ENCODE measurements around the gene NKX6-1.

NKX6-1 gene

GRCh38 chr4:84481077-84481859, 17.8 kb downstream of the NKX6-1 start:
- Histone ChIP-seq H3F3A (ENCODE audit: control insufficient read depth, insufficient read depth) (no peaks in the 10 kb centered on the region), H3K4me3 (ENCODE audit: low read length) (no peak overlapping the region), H3K27me3 (ENCODE audit: control insufficient read depth, low read length) (no peaks in the 10 kb centered on the region), H4K20me1 (ENCODE audit: control insufficient read depth, insufficient read depth, low read depth, low read length) (no peaks in the 10 kb centered on the region), H3K27ac (ENCODE audit: low read depth, low read length) (no peak overlapping the region), H3K9me2 (replicated peaks; ENCODE audit: control insufficient read depth, low read length) (no peaks in the 10 kb centered on the region), H3K4me1 (ENCODE audit: control insufficient read depth, low read length) (no peaks in the 10 kb centered on the region), H3K36me3 (ENCODE audit: control insufficient read depth, low read length) (no peaks in the 10 kb centered on the region), H3K9me3 (ENCODE audit: control insufficient read depth, insufficient read depth, low read length) (peaks cover 8% of the 10 kb centered on the region; the same call in 1 of the 2 replicates), H3K4me2 (ENCODE audit: low read length) (no peak overlapping the region), H3K79me2 (ENCODE audit: control insufficient read depth, low read length) (no peaks in the 10 kb centered on the region)
- TF ChIP-seq CTCF (IDR thresholded peaks at IDR 0.05; ENCODE audit: low read depth, low read length, poor library complexity, severe bottlenecking), result no peak
- TF ChIP-seq EZH2phosphoT487 (IDR thresholded peaks at IDR 0.05; ENCODE audit: borderline replicate concordance, low read length), result no peak

GRCh38 chr4:84480082-84480481, 19.0 kb downstream of the NKX6-1 start:
- Histone ChIP-seq H3K79me2 (ENCODE audit: control insufficient read depth, low read length) (no peaks in the 10 kb centered on the region), H3K27ac (ENCODE audit: low read depth, low read length) (no peak overlapping the region), H3K27me3 (ENCODE audit: control insufficient read depth, low read length) (no peaks in the 10 kb centered on the region), H3K4me2 (ENCODE audit: low read length) (no peak overlapping the region), H3F3A (ENCODE audit: control insufficient read depth, insufficient read depth) (no peaks in the 10 kb centered on the region), H3K9me2 (replicated peaks; ENCODE audit: control insufficient read depth, low read length) (no peaks in the 10 kb centered on the region), H3K4me3 (ENCODE audit: low read length) (no peak overlapping the region), H3K4me1 (ENCODE audit: control insufficient read depth, low read length) (no peaks in the 10 kb centered on the region), H3K9me3 (ENCODE audit: control insufficient read depth, insufficient read depth, low read length) (peaks cover 8% of the 10 kb centered on the region; the same call in 1 of the 2 replicates), H3K36me3 (ENCODE audit: control insufficient read depth, low read length) (no peaks in the 10 kb centered on the region), H4K20me1 (ENCODE audit: control insufficient read depth, insufficient read depth, low read depth, low read length) (no peaks in the 10 kb centered on the region)
- TF ChIP-seq EZH2phosphoT487 (IDR thresholded peaks at IDR 0.05; ENCODE audit: borderline replicate concordance, low read length) (no peak), CTCF (IDR thresholded peaks at IDR 0.05; ENCODE audit: low read depth, low read length, poor library complexity, severe bottlenecking) (no peak)

GRCh38 chr4:84479663-84480062, 19.4 kb downstream of the NKX6-1 start:
- H3K4me2 ChIP-seq (ENCODE audit: low read length), result no peak overlapping the region
- H3K4me3 ChIP-seq (ENCODE audit: low read length), result no peak overlapping the region
- H3K4me1 ChIP-seq (ENCODE audit: control insufficient read depth, low read length), result no peaks in the 10 kb centered on the region
- H3K27ac ChIP-seq (ENCODE audit: low read depth, low read length), result no peak overlapping the region
- no peaks in the 10 kb centered on the region for H4K20me1 ChIP-seq (ENCODE audit: control insufficient read depth, insufficient read depth, low read depth, low read length)
- H3K79me2 ChIP-seq (ENCODE audit: control insufficient read depth, low read length), result no peaks in the 10 kb centered on the region
- TF ChIP-seq EZH2phosphoT487 (IDR thresholded peaks at IDR 0.05; ENCODE audit: borderline replicate concordance, low read length) (no peak), CTCF (IDR thresholded peaks at IDR 0.05; ENCODE audit: low read depth, low read length, poor library complexity, severe bottlenecking) (no peak)
- peaks cover 8% of the 10 kb centered on the region; the same call in 1 of the 2 replicates for H3K9me3 ChIP-seq (ENCODE audit: control insufficient read depth, insufficient read depth, low read length)
- H3K27me3 ChIP-seq (ENCODE audit: control insufficient read depth, low read length), result no peaks in the 10 kb centered on the region
- no peaks in the 10 kb centered on the region for H3F3A ChIP-seq (ENCODE audit: control insufficient read depth, insufficient read depth)
- no peaks in the 10 kb centered on the region for H3K9me2 ChIP-seq (replicated peaks; ENCODE audit: control insufficient read depth, low read length)
- no peaks in the 10 kb centered on the region for H3K36me3 ChIP-seq (ENCODE audit: control insufficient read depth, low read length)
